Spleen (tissue), 13 donors: Measurements from ENCODE around the gene NSG2. TPM values are rescaled to one million over a fixed set of nuclear protein-coding genes. Genes with fewer than 3 reads are reported as not detected.

ENCODE experiments used
- DNase-seq: peaks from one replicate; pipeline ENCODE4 v3.0.0-alpha.2; 2020
- H3K27ac ChIP-seq, 8 donors: fragments of 200-600 bp; sonication (generic) in 7 of 8; 1 replicate in 4 of 8; 2 replicates in 4 of 8; pipeline versions ENCODE4 v1.5.0 to v1.8.0; 2016 to 2021; ENCODE audit warnings: inconsistent platforms in 4 of 8, mild to moderate bottlenecking in 4 of 8, moderate library complexity in 1 of 8
- H3K27me3 ChIP-seq, 7 donors: fragments of 200-600 bp; sonication (generic) in 6 of 7; replicated peaks in 1 of 7; 1 replicate in 4 of 7; 2 replicates in 3 of 7; pipeline versions ENCODE4 v1.5.0 to v1.8.0; 2016 to 2021; ENCODE audit warnings: inconsistent platforms in 3 of 7, mild to moderate bottlenecking in 1 of 7
- H3K36me3 ChIP-seq, 6 donors: fragments of 200-600 bp; sonication (generic) in 5 of 6; 1 replicate in 4 of 6; 2 replicates in 2 of 6; pipeline versions ENCODE4 v1.5.0 to v1.8.0; 2016 to 2021; ENCODE audit warnings: inconsistent platforms in 2 of 6
- H3K4me1 ChIP-seq, 6 donors: fragments of 200-600 bp; sonication (generic) in 5 of 6; 1 replicate in 3 of 6; 2 replicates in 3 of 6; pipeline versions ENCODE4 v1.5.0 to v1.8.0; 2016 to 2021; ENCODE audit warnings: inconsistent platforms in 3 of 6
- H3K4me3 ChIP-seq, 8 donors: fragments of 200-600 bp; sonication (generic) in 7 of 8; 1 replicate in 4 of 8; 2 replicates in 4 of 8; pipeline versions ENCODE4 v1.5.0 to v1.8.0; 2016 to 2021; ENCODE audit warnings: inconsistent platforms in 4 of 8, mild to moderate bottlenecking in 4 of 8, moderate library complexity in 2 of 8
- H3K9me3 ChIP-seq, 8 donors: fragments of 200-600 bp; sonication (generic) in 7 of 8; 1 replicate in 4 of 8; 2 replicates in 4 of 8; pipeline versions ENCODE4 v1.5.0 to v1.8.0; 2016 to 2021; ENCODE audit warnings: inconsistent platforms in 4 of 8
- POLR2A ChIP-seq, 3 donors: fragments of 450-650 bp; IDR thresholded peaks; one replicate each; pipeline ENCODE4 v1.5.1; 2017; ENCODE audit warnings: antibody characterized with exemption in 3 of 3, mild to moderate bottlenecking in 1 of 3
- POLR2AphosphoS5 ChIP-seq, 3 donors: sonication (generic); formaldehyde crosslinking; IDR thresholded peaks; one replicate each; pipeline ENCODE4 v1.5.1; 2017; ENCODE audit warnings: antibody characterized with exemption in 3 of 3
- WGBS, 5 donors: extraction: QIAGEN DNeasy Blood & Tissue Kit in 3 of 5; methylation state at CpG; one replicate each; pipeline versions ENCODE4 v1.1.5 to v1.1.7; 2013 to 2018; 5-methylcytosine and 5-hydroxymethylcytosine counted together
- intact Hi-C: fragments of 100-400 bp; cut with DNase I; formaldehyde crosslinking; loops from one replicate; pipeline ENCODE4 v1.15.0; 2023; ENCODE audit warnings: low total_unique reads
- long read RNA-seq, 2 donors: transcript quantifications; one replicate each; lab custom pipeline, GENCODE V29; 2026
- polyA plus RNA-seq, 3 donors: library from polyadenylated mRNA; stranded (reverse); fragments of 200-250 nt; gene quantifications; one replicate each; pipeline ENCODE4 v1.2.1, GENCODE V29; 2013
- total RNA-seq, 7 donors: library from RNA; depleted of rRNA in 3 of 7; stranded (reverse); fragments of >200 nt in 3 of 7; fragmentation: NEBNext Ultra II Directional in 4 of 7; extraction: Animal tissue kit (Norgen Biotek cat#: 25700) in 4 of 7; gene quantifications; one replicate each; pipeline versions ENCODE4 v1.1.0 to v1.2.1, GENCODE V29; 2016 to 2021
- TF ChIP-seq, protein P1 (sequence below), 11 experiments: fragments of 200-600 bp in 7 of 11; fragments of 450-650 bp in 4 of 11; sonication (generic) in 4 of 11; IDR thresholded peaks in 8 of 11; conservative IDR thresholded peaks in 3 of 11; 1 replicate in 7 of 11; 2 replicates in 4 of 11; pipeline versions ENCODE4 v1.4.0 to v1.8.0; 2016 to 2021; ENCODE audit warnings: antibody characterized with exemption in 11 of 11, inconsistent platforms in 4 of 11, mild to moderate bottlenecking in 1 of 11
- donor health status: healthy with polysubstance abuse.
- donor health status: DM: no; HTN: no; CAD: no; lungs with moderate emphysema.
- donor health status: DM: no; HTN: no; CAD: no.
- donor health status: Bipolar disorder and iron deficiency.
- donor health status: healthy.
- donor health status: DM: no; HTN: no; CAD: no.
- donor health status: DM: yes; HTN: yes; CAD: no.

The NSG2 gene
- total RNA-seq (under 1 TPM in 2 of 7 donors, not detected in 5; 0.41 to 0.60 TPM), polyA plus RNA-seq (not detected)
- long read RNA-seq, donor 1, result 0 reads
- long read RNA-seq, donor 2, partial matches to known transcripts, result 0 of 1 reads
- long read RNA-seq, donor 2, other reads (novel, unspliced or antisense), result 0 of 1 reads

DNA sequence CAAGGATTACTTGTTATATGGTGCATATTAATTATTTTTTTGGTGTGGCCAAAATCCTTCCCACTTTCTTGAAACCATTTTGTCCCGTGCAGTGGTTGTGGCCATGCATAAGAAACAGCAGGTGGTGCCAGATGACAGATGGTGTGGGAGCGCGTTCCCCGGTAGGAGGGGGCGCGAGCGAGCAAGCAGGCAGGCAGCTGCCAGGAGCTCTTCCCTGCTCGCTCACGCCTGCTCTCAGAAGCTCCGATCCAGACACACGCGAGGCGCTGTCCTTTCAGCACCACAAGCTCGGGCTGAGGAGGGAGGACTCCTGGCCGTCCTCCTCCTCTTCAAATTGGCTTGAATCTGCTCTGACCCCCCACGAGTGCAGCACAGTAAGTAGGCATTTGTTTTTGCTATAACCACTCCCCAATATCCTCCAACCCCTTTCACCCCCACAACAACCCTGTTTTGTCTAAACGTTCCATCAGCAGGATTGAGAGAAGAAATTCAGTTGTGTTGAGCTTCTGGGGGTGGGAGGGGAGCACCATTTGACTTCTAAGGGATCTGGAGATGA is at the start of gene NSG2:
Gene NSG2, plus strand, starts transcription at position 237 of the 556 bp plus-strand sequence. CDS start 1,050 bp downstream, outside the sequence.
- H3K4me1 ChIP-seq, result no peaks in the 10 kb centered on the region
- no peaks in the 10 kb centered on the region for H3K36me3 ChIP-seq
- H3K9me3 ChIP-seq, result no peaks in the 10 kb centered on the region
- intact Hi-C loops, result loop anchor here (5.0 kb wide), 1 partner anchor 267 kb away; no protein-coding TSS in a partner anchor
- peaks cover 0 to 59% (median 0%) of the 10 kb centered on the region in 7 donors for H3K27me3 ChIP-seq
- no peak for DNase-seq
- TF ChIP-seq POLR2AphosphoS5 (IDR thresholded peaks at IDR 0.05) (no peak), POLR2A (IDR thresholded peaks at IDR 0.05) (no peak)
- TF ChIP-seq, protein P1, sequence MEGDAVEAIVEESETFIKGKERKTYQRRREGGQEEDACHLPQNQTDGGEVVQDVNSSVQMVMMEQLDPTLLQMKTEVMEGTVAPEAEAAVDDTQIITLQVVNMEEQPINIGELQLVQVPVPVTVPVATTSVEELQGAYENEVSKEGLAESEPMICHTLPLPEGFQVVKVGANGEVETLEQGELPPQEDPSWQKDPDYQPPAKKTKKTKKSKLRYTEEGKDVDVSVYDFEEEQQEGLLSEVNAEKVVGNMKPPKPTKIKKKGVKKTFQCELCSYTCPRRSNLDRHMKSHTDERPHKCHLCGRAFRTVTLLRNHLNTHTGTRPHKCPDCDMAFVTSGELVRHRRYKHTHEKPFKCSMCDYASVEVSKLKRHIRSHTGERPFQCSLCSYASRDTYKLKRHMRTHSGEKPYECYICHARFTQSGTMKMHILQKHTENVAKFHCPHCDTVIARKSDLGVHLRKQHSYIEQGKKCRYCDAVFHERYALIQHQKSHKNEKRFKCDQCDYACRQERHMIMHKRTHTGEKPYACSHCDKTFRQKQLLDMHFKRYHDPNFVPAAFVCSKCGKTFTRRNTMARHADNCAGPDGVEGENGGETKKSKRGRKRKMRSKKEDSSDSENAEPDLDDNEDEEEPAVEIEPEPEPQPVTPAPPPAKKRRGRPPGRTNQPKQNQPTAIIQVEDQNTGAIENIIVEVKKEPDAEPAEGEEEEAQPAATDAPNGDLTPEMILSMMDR (IDR thresholded peaks at IDR 0.05 in 8 of 11, conservative IDR thresholded peaks at IDR 0.05 in 3 of 11), result peak in 8 of 11 experiments; percentile 18 to 52 (median 32)
- H3K4me3 ChIP-seq, result no peak within 1 kb of the TSS
- WGBS, 5 donors, result 2 to 7% (median 5%) methylated on average over 15 to 17 of the region's 17 CpGs
- no peak within 1 kb of the TSS for H3K27ac ChIP-seq

- H3K36me3 ChIP-seq, result no peaks in the 10 kb centered on the region
- DNase-seq, result no peak
- no peak overlapping the region for H3K4me3 ChIP-seq
- H3K27ac ChIP-seq, result no peak overlapping the region
- no peak for TF ChIP-seq POLR2AphosphoS5 (IDR thresholded peaks at IDR 0.05)
- TF ChIP-seq, protein P1 (IDR thresholded peaks at IDR 0.05 in 8 of 11, conservative IDR thresholded peaks at IDR 0.05 in 3 of 11), result no peak
- no peak for TF ChIP-seq POLR2A (IDR thresholded peaks at IDR 0.05)
- H3K9me3 ChIP-seq, result no peaks in the 10 kb centered on the region
- peaks cover 0 to 40% (median 4%) of the 10 kb centered on the region in 7 donors for H3K27me3 ChIP-seq
- intact Hi-C loops, result no loop called here
- 70 to 86% (median 77%) methylated on average over 4 of the region's 4 CpGs for WGBS, 5 donors
- no peaks in the 10 kb centered on the region for H3K4me1 ChIP-seq
These were observed 48.2 kb upstream of the NSG2 start for GRCh38 chr5:173997331-173997730.

DNA sequence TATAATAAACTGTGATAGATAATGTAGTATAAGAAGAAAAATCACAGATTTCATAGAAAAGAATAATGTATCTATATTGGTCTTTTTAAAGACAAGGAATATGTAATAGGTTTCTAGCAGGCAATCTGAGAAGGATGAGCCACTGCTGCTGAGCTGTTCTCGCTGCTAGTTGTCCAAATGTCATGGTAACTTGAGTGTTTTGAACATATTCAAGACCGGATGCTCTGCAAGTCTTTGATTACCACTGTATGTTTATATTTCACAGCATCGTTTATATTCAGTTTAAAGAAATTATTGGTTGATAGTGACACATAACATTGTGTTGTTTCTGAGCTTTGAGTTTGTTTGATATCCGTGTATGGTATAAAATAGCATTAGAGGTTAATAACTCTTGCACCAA is 47.0 kb upstream of the NSG2 start:
- Histone ChIP-seq H3K27me3 (peaks cover 0 to 33% (median 4%) of the 10 kb centered on the region in 7 donors), H3K27ac (no peak overlapping the region), H3K9me3 (no peaks in the 10 kb centered on the region), H3K36me3 (no peaks in the 10 kb centered on the region), H3K4me3 (no peak overlapping the region), H3K4me1 (no peaks in the 10 kb centered on the region)
- TF ChIP-seq, protein P1 (IDR thresholded peaks at IDR 0.05 in 8 of 11, conservative IDR thresholded peaks at IDR 0.05 in 3 of 11), result no peak
- TF ChIP-seq POLR2A (IDR thresholded peaks at IDR 0.05), result no peak
- TF ChIP-seq POLR2AphosphoS5 (IDR thresholded peaks at IDR 0.05), result no peak
- no peak for DNase-seq
- intact Hi-C loops, result no loop called here
- WGBS, 5 donors, result 69 to 82% (median 74%) methylated on average over 4 of the region's 4 CpGs

GRCh38 chr5:174000076-174000475 is 45.4 kb upstream of the NSG2 start:
- no peaks in the 10 kb centered on the region for H3K4me1 ChIP-seq
- no peak overlapping the region for H3K4me3 ChIP-seq
- no peaks in the 10 kb centered on the region for H3K36me3 ChIP-seq
- no peaks in the 10 kb centered on the region for H3K9me3 ChIP-seq
- WGBS, 5 donors, result 79 to 85% (median 82%) methylated on average over 4 of the region's 4 CpGs
- intact Hi-C loops, result no loop called here
- H3K27ac ChIP-seq, result no peak overlapping the region
- H3K27me3 ChIP-seq, result peaks cover 0 to 21% (median 4%) of the 10 kb centered on the region in 7 donors
- TF ChIP-seq POLR2AphosphoS5 (IDR thresholded peaks at IDR 0.05), result no peak
- no peak for TF ChIP-seq POLR2A (IDR thresholded peaks at IDR 0.05)
- TF ChIP-seq, protein P1 (IDR thresholded peaks at IDR 0.05 in 8 of 11, conservative IDR thresholded peaks at IDR 0.05 in 3 of 11), result no peak
- no peak for DNase-seq
